Measurements from ENCODE around the gene AKTIP. TPM values are rescaled to one million over a fixed set of nuclear protein-coding genes. Genes with fewer than 3 reads are reported as not detected.

The AKTIP gene
- total RNA-seq (2014; rRNA removed; shearing (Covaris generic)), result 12.4 and 12.7 TPM in 2 replicates
- 17.9 and 18.7 TPM in 2 replicates for total RNA-seq (2022)
- percentile 61 among the genes with signal in this experiment for Bru-seq, nascent RNA
- percentile 57 among the genes with signal in this experiment for BruChase-seq, experiment 1, labeled RNA remaining after a 6-hour chase
- percentile 69 among the genes with signal in this experiment for BruChase-seq, experiment 2, labeled RNA remaining after a 2-hour chase
- long read RNA-seq, partial matches to known transcripts, result 0 of 23 reads
- long read RNA-seq, other reads (novel, unspliced or antisense), result 19 of 23 reads

DNA sequence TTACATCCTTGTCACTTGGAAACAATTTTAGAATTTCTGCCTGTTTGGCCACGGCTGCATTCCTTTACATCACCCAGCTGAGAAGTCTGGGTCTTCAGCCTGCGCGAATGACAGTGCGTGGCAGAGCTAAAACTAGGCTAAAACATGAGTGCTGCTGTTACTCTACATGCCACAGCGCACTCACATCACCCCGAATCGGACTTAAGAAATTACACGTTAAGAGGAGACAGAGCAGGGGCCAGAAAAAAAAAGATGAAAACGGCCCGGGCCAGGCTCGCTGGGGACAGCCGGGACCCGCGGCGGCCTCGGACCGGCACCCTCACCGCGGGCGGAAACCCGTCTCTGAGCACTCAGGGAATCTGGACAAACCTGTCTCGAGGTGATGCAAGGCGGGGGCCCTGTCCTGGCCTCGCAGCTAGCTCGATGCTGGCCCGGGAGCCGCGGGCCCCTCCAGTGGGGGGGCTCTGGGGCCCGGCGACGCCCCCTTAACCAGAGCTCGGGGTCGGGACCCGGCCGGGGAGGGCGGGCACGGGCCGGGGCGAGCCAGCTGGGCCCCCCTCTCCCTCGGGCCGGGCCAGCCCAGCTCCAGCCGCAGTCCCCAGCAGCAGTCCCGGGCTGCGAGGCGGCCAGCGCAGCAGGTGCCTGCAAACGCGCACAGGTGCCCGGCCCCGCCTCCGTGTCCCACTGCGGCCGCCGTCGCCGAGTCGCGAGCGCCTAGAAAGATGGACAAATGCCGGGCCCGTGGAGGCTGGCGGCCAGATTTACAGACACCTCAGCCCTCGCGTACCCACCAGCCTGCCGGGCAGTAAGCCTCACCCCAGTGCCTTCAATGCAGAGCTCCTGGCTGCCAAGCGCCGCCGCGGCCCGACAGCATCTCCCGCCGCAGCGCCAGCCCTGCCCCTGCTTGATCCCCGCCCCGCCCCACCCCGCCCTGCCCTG lies at the start of gene AKTIP:
Gene AKTIP, minus strand, starts transcription at position 879 of the 939 bp plus-strand sequence. CDS start 2,950 bp downstream, outside the sequence.
- intact Hi-C loops (cut with micrococcal nuclease; ENCODE audit: unreplicated experiment), result loop anchor here (1.0 to 5.0 kb wide), 4 partner anchors 46 to 445 kb away; no protein-coding TSS in a partner anchor
- H3K27ac ChIP-seq (ENCODE audit: low read depth, low read length, poor library complexity, severe bottlenecking), result peak within 1 kb of the TSS; percentile 49
- H3K4me2 ChIP-seq (ENCODE audit: low read length), result peak within 1 kb of the TSS; percentile 96
- peak within 1 kb of the TSS; percentile 82 for H3K4me3 ChIP-seq (ENCODE audit: low read depth, low read length, poor library complexity, severe bottlenecking)
- H3K9me2 ChIP-seq (ENCODE audit: insufficient read depth, low read length), result no peaks in the 10 kb centered on the region
- H4K20me1 ChIP-seq (ENCODE audit: insufficient read depth, low read length), result no peaks in the 10 kb centered on the region
- BruUV-seq (replicated peaks), result no TSS peak
- H3K36me3 ChIP-seq (ENCODE audit: insufficient read depth, low read length), result peaks cover 3% of the 10 kb centered on the region; the same call in 1 of the 2 replicates
- TF ChIP-seq EZH2phosphoT487 (IDR thresholded peaks at IDR 0.05; ENCODE audit: borderline replicate concordance, low read depth, low read length) (no peak), CTCF (conservative IDR thresholded peaks at IDR 0.05; ENCODE audit: low read length) (no peak)
- peak; percentile 27 for DNase-seq (ENCODE audit: low spot score)
- POLR2A ChIA-PET, result interaction anchor here (0.6 to 2.2 kb wide), 5 partner anchors 8 to 446 kb away, joined by 3 to 9 read pairs (median 5); partner anchors contain the start of gene RBL2
- H3K9me3 ChIP-seq (ENCODE audit: low read length), result no peaks in the 10 kb centered on the region
- H3K79me2 ChIP-seq (ENCODE audit: insufficient read depth, low read depth, low read length), result no peaks in the 10 kb centered on the region
- peaks cover 23% of the 10 kb centered on the region for H3K4me1 ChIP-seq (ENCODE audit: insufficient read depth, low read length, poor library complexity, severe bottlenecking)
- H2AFZ ChIP-seq (ENCODE audit: low read length), result peak within 1 kb of the TSS; percentile 75
- CTCF ChIA-PET (ENCODE audit: unreplicated experiment), result interaction anchor here (0.6 kb wide), 1 partner anchor 590 kb away, joined by 3 read pairs; no protein-coding TSS in a partner anchor

DNA sequence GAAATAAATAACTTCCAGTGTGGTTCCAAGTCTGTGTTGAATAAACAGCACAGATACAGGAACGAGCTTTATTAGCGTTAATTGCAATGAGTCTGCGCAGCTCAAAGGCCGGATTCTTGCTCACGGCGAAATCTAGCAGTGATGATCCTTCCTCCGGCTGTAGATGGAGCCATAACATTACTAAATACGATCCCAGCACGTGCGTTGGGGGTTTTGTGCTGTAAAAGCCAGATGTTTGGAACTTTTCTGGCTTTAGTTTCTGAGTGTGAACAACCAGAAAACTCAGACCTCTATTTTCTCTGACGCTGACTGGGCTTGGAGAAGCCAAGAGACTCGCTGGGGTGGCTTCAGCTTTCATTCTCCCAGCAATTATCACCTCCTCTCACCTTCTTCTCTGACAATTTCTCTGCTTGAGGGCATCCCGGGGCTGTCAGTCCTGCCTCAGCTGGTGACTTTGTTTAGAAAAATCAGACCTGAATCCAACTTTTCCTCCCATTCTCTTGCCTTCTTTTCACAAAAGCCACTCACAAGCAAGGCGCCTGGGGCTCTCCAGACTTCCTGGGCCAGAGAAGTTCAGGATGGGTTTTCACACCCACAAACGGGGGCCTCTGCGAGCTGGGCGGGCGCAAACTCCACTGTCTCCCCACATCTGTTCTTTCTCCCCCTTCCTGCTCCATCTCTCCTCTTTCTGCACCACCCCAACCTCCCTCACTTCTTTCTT lies 47.1 kb upstream of the AKTIP start:
- no peaks in the 10 kb centered on the region for H3K9me3 ChIP-seq (ENCODE audit: low read length)
- no peak overlapping the region; the same call in 1 of the 2 replicates for H2AFZ ChIP-seq (ENCODE audit: low read length)
- H3K4me2 ChIP-seq (ENCODE audit: low read length), result no peak overlapping the region
- TF ChIP-seq CTCF (conservative IDR thresholded peaks at IDR 0.05; ENCODE audit: low read length) (peak; percentile 83), EZH2phosphoT487 (IDR thresholded peaks at IDR 0.05; ENCODE audit: borderline replicate concordance, low read depth, low read length) (no peak)
- H4K20me1 ChIP-seq (ENCODE audit: insufficient read depth, low read length), result no peaks in the 10 kb centered on the region
- H3K9me2 ChIP-seq (ENCODE audit: insufficient read depth, low read length), result no peaks in the 10 kb centered on the region
- no TSS peak for BruUV-seq (replicated peaks)
- H3K79me2 ChIP-seq (ENCODE audit: insufficient read depth, low read depth, low read length), result no peaks in the 10 kb centered on the region
- intact Hi-C loops (cut with micrococcal nuclease; ENCODE audit: unreplicated experiment), result no loop called here
- no peak overlapping the region for H3K27ac ChIP-seq (ENCODE audit: low read depth, low read length, poor library complexity, severe bottlenecking)
- H3K4me3 ChIP-seq (ENCODE audit: low read depth, low read length, poor library complexity, severe bottlenecking), result no peak overlapping the region
- H3K4me1 ChIP-seq (ENCODE audit: insufficient read depth, low read length, poor library complexity, severe bottlenecking), result no peaks in the 10 kb centered on the region
- POLR2A ChIA-PET, result interaction anchor here (0.8 kb wide), 1 partner anchor 34 kb away, joined by 3 read pairs; no protein-coding TSS in a partner anchor
- DNase-seq (ENCODE audit: low spot score), result peak; percentile 63
- H3K36me3 ChIP-seq (ENCODE audit: insufficient read depth, low read length), result no peaks in the 10 kb centered on the region
- CTCF ChIA-PET (ENCODE audit: unreplicated experiment), result no interaction called here

Measured in OCI-LY7 (cell line).